Duodenal mucosa (tissue), 2 donors: ENCODE data around the gene AASDHPPT.

Experiments
- H3K27ac ChIP-seq: one replicate; pipeline ENCODE4 v1.7.0; 2013; ENCODE audit warnings: low read depth, low read length
- H3K27me3 ChIP-seq, 2 donors: one replicate each; pipeline ENCODE4 v1.7.0; 2013; ENCODE audit warnings: low read length in 2 of 2, control low read depth in 1 of 2; ENCODE audit not compliant: insufficient read depth in 2 of 2, control insufficient read depth in 1 of 2
- H3K36me3 ChIP-seq, 2 donors: one replicate each; pipeline ENCODE4 v1.7.0; 2013; ENCODE audit warnings: low read length in 2 of 2, control low read depth in 1 of 2; ENCODE audit not compliant: insufficient read depth in 2 of 2, control insufficient read depth in 1 of 2
- H3K4me1 ChIP-seq, 2 donors: one replicate each; pipeline ENCODE4 v1.7.0; 2013; ENCODE audit warnings: low read length in 2 of 2, control low read depth in 1 of 2; ENCODE audit not compliant: insufficient read depth in 2 of 2, control insufficient read depth in 1 of 2
- H3K4me3 ChIP-seq, 2 donors: one replicate each; pipeline ENCODE4 v1.7.0; 2013; ENCODE audit warnings: low read length in 2 of 2, low read depth in 1 of 2
- H3K9ac ChIP-seq, 2 donors: one replicate each; pipeline ENCODE4 v1.7.0; 2013; ENCODE audit warnings: low read length in 2 of 2, low read depth in 1 of 2
- H3K9me3 ChIP-seq, 2 donors: one replicate each; pipeline ENCODE4 v1.7.0; 2013; ENCODE audit warnings: low read length in 2 of 2, control low read depth in 1 of 2; ENCODE audit not compliant: control insufficient read depth in 1 of 2

Gene AASDHPPT

GRCh38 chr11:106082096-106082495 lies 4.6 kb downstream of the AASDHPPT start:
- Histone ChIP-seq H3K4me1 (peaks cover 12 to 16% of the 10 kb centered on the region in 2 donors), H3K4me3 (no peak overlapping the region), H3K27ac (no peak overlapping the region), H3K9me3 (no peaks in the 10 kb centered on the region), H3K36me3 (peaks cover 14 to 24% of the 10 kb centered on the region in 2 donors), H3K27me3 (no peaks in the 10 kb centered on the region), H3K9ac (no peak overlapping the region)

- Histone ChIP-seq H3K9me3 (no peaks in the 10 kb centered on the region), H3K4me1 (peaks cover 7 to 12% of the 10 kb centered on the region in 2 donors), H3K27ac (no peak overlapping the region), H3K36me3 (peaks cover 7 to 14% of the 10 kb centered on the region in 2 donors), H3K4me3 (no peak overlapping the region), H3K9ac (no peak overlapping the region), H3K27me3 (no peaks in the 10 kb centered on the region)
Observed at GRCh38 chr11:106086135-106086534, 8.7 kb downstream of the AASDHPPT start.

- Histone ChIP-seq H3K27ac (no peak overlapping the region), H3K27me3 (no peaks in the 10 kb centered on the region), H3K4me3 (no peak overlapping the region), H3K9ac (no peak overlapping the region), H3K36me3 (peaks cover 10 to 16% of the 10 kb centered on the region in 2 donors), H3K4me1 (peaks cover 7 to 12% of the 10 kb centered on the region in 2 donors), H3K9me3 (no peaks in the 10 kb centered on the region)
Observed at GRCh38 chr11:106086850-106087249, 9.4 kb downstream of the AASDHPPT start.

GRCh38 chr11:106087815-106088435 lies 10.5 kb downstream of the AASDHPPT start:
- H3K36me3 ChIP-seq, result peaks cover 12 to 20% of the 10 kb centered on the region in 2 donors
- H3K4me1 ChIP-seq, result peaks cover 7 to 12% of the 10 kb centered on the region in 2 donors
- H3K9ac ChIP-seq, result no peak overlapping the region
- no peak overlapping the region for H3K27ac ChIP-seq
- H3K9me3 ChIP-seq, result no peaks in the 10 kb centered on the region
- no peak overlapping the region for H3K4me3 ChIP-seq
- no peaks in the 10 kb centered on the region for H3K27me3 ChIP-seq

- Histone ChIP-seq H3K27me3 (no peaks in the 10 kb centered on the region), H3K9ac (no peak overlapping the region), H3K9me3 (no peaks in the 10 kb centered on the region), H3K4me3 (no peak overlapping the region), H3K36me3 (peaks cover 9 to 22% of the 10 kb centered on the region in 2 donors), H3K4me1 (peaks cover 7 to 12% of the 10 kb centered on the region in 2 donors), H3K27ac (no peak overlapping the region)
Observed at GRCh38 chr11:106088896-106089295, 11.4 kb downstream of the AASDHPPT start.

- no peaks in the 10 kb centered on the region for H3K9me3 ChIP-seq
- peaks cover 7 to 12% of the 10 kb centered on the region in 2 donors for H3K4me1 ChIP-seq
- H3K9ac ChIP-seq, result no peak overlapping the region
- peaks cover 14 to 42% of the 10 kb centered on the region in 2 donors for H3K36me3 ChIP-seq
- no peak overlapping the region for H3K27ac ChIP-seq
- H3K27me3 ChIP-seq, result no peaks in the 10 kb centered on the region
- no peak overlapping the region for H3K4me3 ChIP-seq
Observed at GRCh38 chr11:106091480-106092123, 14.1 kb downstream of the AASDHPPT start.

- Histone ChIP-seq H3K36me3 (peaks cover 22 to 50% of the 10 kb centered on the region in 2 donors), H3K27me3 (no peaks in the 10 kb centered on the region), H3K9me3 (no peaks in the 10 kb centered on the region), H3K9ac (no peak overlapping the region), H3K27ac (no peak overlapping the region), H3K4me3 (no peak overlapping the region), H3K4me1 (peaks cover 7% of the 10 kb centered on the region in 2 donors)
Observed at GRCh38 chr11:106092446-106092845, 15.0 kb downstream of the AASDHPPT start.

GRCh38 chr11:106098893-106099553 lies 21.6 kb downstream of the AASDHPPT start:
- H3K27ac ChIP-seq, result no peak overlapping the region
- H3K4me1 ChIP-seq, result no peaks in the 10 kb centered on the region
- no peak overlapping the region for H3K4me3 ChIP-seq
- peaks cover 12 to 30% of the 10 kb centered on the region in 2 donors for H3K36me3 ChIP-seq
- no peaks in the 10 kb centered on the region for H3K27me3 ChIP-seq
- H3K9ac ChIP-seq, result no peak overlapping the region
- no peaks in the 10 kb centered on the region for H3K9me3 ChIP-seq

GRCh38 chr11:106101370-106101769 lies 23.9 kb downstream of the AASDHPPT start:
- Histone ChIP-seq H3K9me3 (no peaks in the 10 kb centered on the region), H3K4me1 (no peaks in the 10 kb centered on the region), H3K27ac (no peak overlapping the region), H3K27me3 (no peaks in the 10 kb centered on the region), H3K36me3 (peaks cover 10 to 15% of the 10 kb centered on the region in 2 donors), H3K9ac (no peak overlapping the region), H3K4me3 (no peak overlapping the region)

- no peak overlapping the region for H3K9ac ChIP-seq
- H3K27me3 ChIP-seq, result no peaks in the 10 kb centered on the region
- H3K27ac ChIP-seq, result no peak overlapping the region
- H3K9me3 ChIP-seq, result no peaks in the 10 kb centered on the region
- peaks cover 5 to 10% of the 10 kb centered on the region in 2 donors for H3K36me3 ChIP-seq
- H3K4me3 ChIP-seq, result no peak overlapping the region
- H3K4me1 ChIP-seq, result no peaks in the 10 kb centered on the region
Observed at GRCh38 chr11:106101819-106102218, 24.4 kb downstream of the AASDHPPT start.
